ENCODE measurements around the gene RNF212B.

The RNF212B gene

DNA sequence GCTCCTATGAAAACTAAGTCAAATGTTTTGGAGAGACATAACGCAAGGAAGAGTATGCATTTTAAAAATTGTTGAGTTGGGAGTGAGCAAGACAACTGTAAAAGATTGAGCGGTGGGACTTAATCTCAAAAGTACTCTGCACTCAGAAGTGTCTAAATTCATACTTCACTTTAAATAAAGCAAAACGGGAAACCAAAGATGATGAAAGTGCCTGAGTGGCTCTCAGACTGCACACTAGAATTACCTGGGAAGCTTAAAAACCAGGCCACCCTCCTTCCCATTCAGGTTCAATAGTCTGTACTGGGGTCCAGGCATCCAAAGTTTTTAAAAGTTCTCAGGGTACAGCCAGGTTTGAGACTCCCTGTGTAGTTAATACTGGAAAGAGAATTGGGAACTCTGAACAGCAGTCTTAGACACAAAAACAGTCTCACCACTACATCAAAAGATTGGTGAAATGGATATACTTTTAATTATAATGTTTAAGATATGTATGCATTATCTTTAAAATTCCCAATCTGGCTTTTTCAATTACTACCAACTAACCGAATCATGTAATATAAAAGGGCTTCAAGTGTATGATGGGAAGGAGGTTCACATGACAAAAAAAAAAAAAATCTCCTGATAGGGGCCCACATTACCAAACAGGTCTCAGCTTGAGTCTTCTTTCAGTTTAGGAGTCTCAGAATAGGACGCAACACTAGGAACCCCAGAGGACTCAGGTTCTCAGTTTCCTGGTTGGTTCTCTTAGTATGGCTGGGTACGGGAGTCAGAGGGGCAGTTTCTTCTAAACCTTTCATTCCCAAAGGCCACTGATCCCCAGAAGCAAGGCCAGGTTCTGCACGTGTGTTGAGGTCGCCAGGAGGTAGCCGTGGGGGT is 47.2 kb downstream of the RNF212B start:
- TF ChIP-seq, protein P1, sequence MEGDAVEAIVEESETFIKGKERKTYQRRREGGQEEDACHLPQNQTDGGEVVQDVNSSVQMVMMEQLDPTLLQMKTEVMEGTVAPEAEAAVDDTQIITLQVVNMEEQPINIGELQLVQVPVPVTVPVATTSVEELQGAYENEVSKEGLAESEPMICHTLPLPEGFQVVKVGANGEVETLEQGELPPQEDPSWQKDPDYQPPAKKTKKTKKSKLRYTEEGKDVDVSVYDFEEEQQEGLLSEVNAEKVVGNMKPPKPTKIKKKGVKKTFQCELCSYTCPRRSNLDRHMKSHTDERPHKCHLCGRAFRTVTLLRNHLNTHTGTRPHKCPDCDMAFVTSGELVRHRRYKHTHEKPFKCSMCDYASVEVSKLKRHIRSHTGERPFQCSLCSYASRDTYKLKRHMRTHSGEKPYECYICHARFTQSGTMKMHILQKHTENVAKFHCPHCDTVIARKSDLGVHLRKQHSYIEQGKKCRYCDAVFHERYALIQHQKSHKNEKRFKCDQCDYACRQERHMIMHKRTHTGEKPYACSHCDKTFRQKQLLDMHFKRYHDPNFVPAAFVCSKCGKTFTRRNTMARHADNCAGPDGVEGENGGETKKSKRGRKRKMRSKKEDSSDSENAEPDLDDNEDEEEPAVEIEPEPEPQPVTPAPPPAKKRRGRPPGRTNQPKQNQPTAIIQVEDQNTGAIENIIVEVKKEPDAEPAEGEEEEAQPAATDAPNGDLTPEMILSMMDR (conservative IDR thresholded peaks at IDR 0.05; ENCODE audit: low read depth), result no peak
- peak overlapping the region; percentile 96 for H3K27ac ChIP-seq
- ChIA-PET POLR2A (ENCODE audit: low non-redundant PET) (interaction anchor here (0.7 kb wide), 1 partner anchor 16 kb away, joined by 3 read pairs; no protein-coding TSS in a partner anchor), CTCF (interaction anchor here (0.8 kb wide), 2 partner anchors 16 to 29 kb away, joined by 7 to 8 read pairs; no protein-coding TSS in a partner anchor)
- peak; percentile 34 for DNase-seq (ENCODE audit: low spot score)

GRCh38 chr14:23285530-23286019 is 47.8 kb downstream of the RNF212B start:
- ChIA-PET POLR2A (ENCODE audit: low non-redundant PET) (interaction anchor here (0.7 to 1.5 kb wide), 4 partner anchors 14 to 35 kb away, joined by 3 to 8 read pairs (median 4); partner anchors contain the start of gene PABPN1), CTCF (interaction anchor here (0.6 to 1.0 kb wide), 4 partner anchors 9 to 842 kb away, joined by 3 to 8 read pairs (median 5); no protein-coding TSS in a partner anchor)
- TF ChIP-seq, protein P1 (conservative IDR thresholded peaks at IDR 0.05; ENCODE audit: low read depth), result no peak
- peak overlapping the region; percentile 96 for H3K27ac ChIP-seq
- peak; percentile 47 for DNase-seq (ENCODE audit: low spot score)

- peak within 1 kb of the TSS; percentile 96 for H3K27ac ChIP-seq
- ChIA-PET CTCF (interaction anchor here (0.6 to 1.0 kb wide), 3 partner anchors 8 to 843 kb away, joined by 3 read pairs; no protein-coding TSS in a partner anchor), POLR2A (ENCODE audit: low non-redundant PET) (interaction anchor here (0.5 to 1.5 kb wide), 7 partner anchors 10 to 883 kb away, joined by 3 to 8 read pairs (median 3); partner anchors contain the start of gene PABPN1)
- TF ChIP-seq, protein P1 (conservative IDR thresholded peaks at IDR 0.05; ENCODE audit: low read depth), result no peak
- DNase-seq (ENCODE audit: low spot score), result peak; percentile 97
Observed at GRCh38 chr14:23286020-23286901, 48.5 kb downstream of the RNF212B start, which contains the start of gene HOMEZ. Gene HOMEZ, minus strand, starts transcription at chr14:23286132. Its CDS starts 180 bp downstream, at chr14:23285952.

GRCh38 chr14:23286902-23287479 is 49.3 kb downstream of the RNF212B start:
- DNase-seq (ENCODE audit: low spot score), result no peak
- TF ChIP-seq, protein P1 (conservative IDR thresholded peaks at IDR 0.05; ENCODE audit: low read depth), result no peak
- peak overlapping the region; percentile 96 for H3K27ac ChIP-seq
- POLR2A ChIA-PET (ENCODE audit: low non-redundant PET), result interaction anchor here (0.7 to 1.5 kb wide), 2 partner anchors 14 to 34 kb away, joined by 3 to 8 read pairs; partner anchors contain the start of gene PABPN1
- CTCF ChIA-PET, result interaction anchor here (0.6 to 0.9 kb wide), 2 partner anchors 13 to 100 kb away, joined by 3 to 7 read pairs; no protein-coding TSS in a partner anchor

DNA sequence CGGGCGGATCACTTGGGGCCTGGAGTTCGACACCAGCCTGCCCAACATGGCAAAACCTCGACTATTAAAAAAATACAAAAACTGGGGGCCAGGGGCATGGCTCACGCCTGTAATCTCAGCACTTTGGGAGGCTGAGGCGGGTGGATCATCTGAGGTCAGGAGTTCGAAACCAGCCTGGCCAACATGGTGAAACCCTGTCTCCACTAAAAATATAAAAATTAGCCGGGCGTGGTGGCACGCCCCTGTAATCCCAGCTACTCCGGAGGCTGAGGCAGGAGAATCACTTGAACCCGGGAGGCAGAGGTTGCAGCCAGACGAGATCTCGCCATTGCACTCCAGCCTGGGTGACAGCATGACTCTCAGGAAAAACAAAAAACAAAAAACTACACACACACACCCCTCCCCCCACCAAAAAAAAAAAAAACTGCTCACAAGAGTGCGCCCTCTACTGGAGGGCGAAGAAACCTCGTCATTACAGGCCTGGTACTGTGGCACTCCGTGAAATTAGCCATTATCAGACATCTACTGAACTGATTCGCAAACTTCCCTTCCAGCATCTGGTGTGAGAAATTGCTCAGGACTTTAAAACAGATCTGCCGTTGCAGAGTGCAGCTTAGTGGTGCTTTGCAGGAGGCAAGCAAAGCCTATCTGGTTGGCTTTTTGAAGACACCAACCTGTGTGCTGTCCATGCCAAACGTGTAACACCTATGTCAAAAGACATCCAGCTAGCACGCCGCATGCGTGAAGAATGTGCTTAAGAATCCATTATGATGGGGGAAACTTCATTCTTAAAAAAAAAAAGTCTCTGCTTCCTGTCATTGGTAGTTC is 57.2 kb downstream of the RNF212B start:
- ChIA-PET POLR2A (ENCODE audit: low non-redundant PET) (no interaction called here), CTCF (interaction anchor here (0.5 to 1.2 kb wide), 13 partner anchors 9 to 1807 kb away, joined by 3 to 10 read pairs (median 3); partner anchors contain the start of gene HOMEZ)
- no peak overlapping the region for H3K27ac ChIP-seq
- TF ChIP-seq, protein P1 (conservative IDR thresholded peaks at IDR 0.05; ENCODE audit: low read depth), result peak; percentile 88
- DNase-seq (ENCODE audit: low spot score), result no peak

Measured in RWPE1 (cell line).